Stimulated activated CD4-positive, alpha-beta T cell treated with anti-CD3 and anti-CD28 coated beads, Interleukin-4, amount 100 ng/mL, for 1 hour (primary cell): ENCODE measurements around the gene KRTAP2-3.
"Not testable (repeated sequence)": the region's sequence is repeated elsewhere in the genome, so short reads cannot be mapped to it uniquely, and the experiment has no call there.

Source experiments
- DNase-seq: peaks from one replicate; pipeline ENCODE4 v3.0.0-alpha.2; 2020

The KRTAP2-3 gene

GRCh38 chr17:41065829-41066624, 6.1 kb upstream of the KRTAP2-3 start, which contains the start of gene KRTAP2-4:
TSS of gene KRTAP2-4 (minus strand) at chr17:41065879. CDS start at chr17:41065845, 34 bp downstream.
- DNase-seq, result no peak

- DNase-seq, result not testable (repeated sequence)
These were observed 5.2 kb upstream of the KRTAP2-3 start for GRCh38 chr17:41065016-41065689.

GRCh38 chr17:41064301-41064700, 4.4 kb upstream of the KRTAP2-3 start:
- DNase-seq, result no peak

GRCh38 chr17:41063449-41063848, 3.5 kb upstream of the KRTAP2-3 start:
- DNase-seq, result no peak

- no peak for DNase-seq
These were observed 2.0 kb upstream of the KRTAP2-3 start for GRCh38 chr17:41061964-41062363.

GRCh38 chr17:41059276-41060051, 450 bp downstream of the KRTAP2-3 start:
- not testable (repeated sequence) for DNase-seq

GRCh38 chr17:41058741-41059140, 1.2 kb downstream of the KRTAP2-3 start:
- DNase-seq, result no peak

GRCh38 chr17:41057547-41057946, 2.4 kb downstream of the KRTAP2-3 start:
- DNase-seq, result no peak

- DNase-seq, result not testable (repeated sequence)
These were observed 4.8 kb downstream of the KRTAP2-3 start, which contains the start of gene KRTAP2-2 for GRCh38 chr17:41055130-41055529. TSS of gene KRTAP2-2 (minus strand) at chr17:41055230. CDS start at chr17:41055211, 19 bp downstream.

GRCh38 chr17:41054556-41054955, 5.4 kb downstream of the KRTAP2-3 start:
- DNase-seq, result not testable (repeated sequence)

GRCh38 chr17:41054025-41054424, 5.9 kb downstream of the KRTAP2-3 start:
- no peak for DNase-seq

GRCh38 chr17:41052566-41052965, 7.3 kb downstream of the KRTAP2-3 start:
- no peak for DNase-seq

GRCh38 chr17:41049110-41049509, 10.8 kb downstream of the KRTAP2-3 start:
- no peak for DNase-seq

- no peak for DNase-seq
These were observed 11.5 kb downstream of the KRTAP2-3 start for GRCh38 chr17:41048441-41048840.

GRCh38 chr17:41046735-41047465, 13.0 kb downstream of the KRTAP2-3 start, which contains the start of gene KRTAP2-1:
TSS of gene KRTAP2-1 (minus strand) at chr17:41047316. CDS start at chr17:41047267, 49 bp downstream.
- not testable (repeated sequence) for DNase-seq

- DNase-seq, result no peak
These were observed 17.0 kb downstream of the KRTAP2-3 start for GRCh38 chr17:41042953-41043352.

- not testable (repeated sequence) for DNase-seq
These were observed 18.9 kb downstream of the KRTAP2-3 start, which contains the start of gene KRTAP1-1 for GRCh38 chr17:41040783-41041571. TSS of gene KRTAP1-1 (minus strand) at chr17:41041450. CDS start at chr17:41041397, 53 bp downstream.

- no peak for DNase-seq
These were observed 22.0 kb downstream of the KRTAP2-3 start for GRCh38 chr17:41037853-41038350.

- DNase-seq, result not testable (repeated sequence)
These were observed 25.5 kb downstream of the KRTAP2-3 start, which contains the start of gene KRTAP1-3 for GRCh38 chr17:41034346-41034935. TSS of gene KRTAP1-3 (minus strand) at chr17:41034874. CDS start at chr17:41034821, 53 bp downstream.

GRCh38 chr17:41029633-41030245, 30.2 kb downstream of the KRTAP2-3 start, which contains the start of gene KRTAP1-4:
TSS of gene KRTAP1-4 (minus strand) at chr17:41030195. CDS start at chr17:41030078, 117 bp downstream.
- no peak for DNase-seq
